Mesenchymal stem cell (in vitro differentiated cells and primary cell): ENCODE results near the gene ZNF521.
A peak's percentile ranks its signal among the peaks of the same experiment; 100 is the strongest.

Source experiments
- DNase-seq: peaks from one replicate; pipeline ENCODE4 v3.0.0-alpha.2; 2013
- H2AFZ ChIP-seq: one replicate; pipeline ENCODE4 v1.6.1; 2013; ENCODE audit warnings: low read depth, mild to moderate bottlenecking, control low read depth, inconsistent platforms, low read length, moderate library complexity
- H2AK5ac ChIP-seq: 2 replicates; pipeline ENCODE4 v1.6.1; 2013; ENCODE audit warnings: low read length, moderate library complexity, mild to moderate bottlenecking, inconsistent platforms; ENCODE audit not compliant: severe bottlenecking
- H2BK120ac ChIP-seq: one replicate; pipeline ENCODE4 v1.6.1; 2013; ENCODE audit warnings: low read depth, mild to moderate bottlenecking, inconsistent platforms, low read length, moderate library complexity
- H2BK12ac ChIP-seq, 2 experiments: one replicate each; pipeline ENCODE4 v1.6.1; 2013; ENCODE audit warnings: inconsistent platforms in 2 of 2, low read length in 2 of 2, mild to moderate bottlenecking in 2 of 2, moderate library complexity in 2 of 2, control low read depth in 1 of 2
- H2BK15ac ChIP-seq: one replicate; pipeline ENCODE4 v1.6.1; 2013; ENCODE audit warnings: mild to moderate bottlenecking, low read depth, inconsistent platforms; ENCODE audit not compliant: poor library complexity, severe bottlenecking
- H2BK5ac ChIP-seq: 2 replicates; pipeline ENCODE4 v1.6.1; 2013; ENCODE audit warnings: low read depth, mild to moderate bottlenecking, low read length, control low read depth, inconsistent platforms; ENCODE audit not compliant: poor library complexity, severe bottlenecking
- H3K14ac ChIP-seq, 2 experiments: one replicate each; pipeline ENCODE4 v1.6.1; 2013; ENCODE audit warnings: inconsistent platforms in 2 of 2, low read length in 2 of 2, control low read depth in 1 of 2, mild to moderate bottlenecking in 1 of 2, moderate library complexity in 1 of 2
- H3K18ac ChIP-seq, 2 experiments: one replicate each; pipeline ENCODE4 v1.6.1; 2013; ENCODE audit warnings: inconsistent platforms in 2 of 2, low read length in 2 of 2, control low read depth in 1 of 2, low read depth in 1 of 2, mild to moderate bottlenecking in 1 of 2
- H3K23ac ChIP-seq, 2 experiments: one replicate each; pipeline ENCODE4 v1.6.1; 2013; ENCODE audit warnings: inconsistent platforms in 2 of 2, low read length in 2 of 2, mild to moderate bottlenecking in 2 of 2, moderate library complexity in 2 of 2, control low read depth in 1 of 2
- H3K27ac ChIP-seq: 2 replicates; pipeline ENCODE4 v1.5.1; 2013; ENCODE audit warnings: mild to moderate bottlenecking, moderate library complexity, low read length, control low read depth, inconsistent platforms; ENCODE audit not compliant: poor library complexity, severe bottlenecking
- H3K27me3 ChIP-seq, 2 experiments: 2 replicates each; pipeline versions ENCODE4 v1.6.1 to v1.7.0; 2013; ENCODE audit warnings: low read length in 2 of 2, mild to moderate bottlenecking in 2 of 2, moderate library complexity in 2 of 2, control low read depth in 1 of 2, inconsistent platforms in 1 of 2; ENCODE audit not compliant: control insufficient read depth in 1 of 2, insufficient read depth in 1 of 2
- H3K36me3 ChIP-seq, 2 experiments: 2 replicates each; pipeline versions ENCODE4 v1.6.1 to v1.7.0; 2013; ENCODE audit warnings: low read length in 2 of 2, control low read depth in 1 of 2, inconsistent platforms in 1 of 2, low read depth in 1 of 2, mild to moderate bottlenecking in 1 of 2; ENCODE audit not compliant: insufficient read depth in 2 of 2, control insufficient read depth in 1 of 2
- H3K4ac ChIP-seq, 2 experiments: one replicate each; pipeline ENCODE4 v1.6.1; 2013; ENCODE audit warnings: inconsistent platforms in 2 of 2, low read length in 2 of 2, mild to moderate bottlenecking in 2 of 2, moderate library complexity in 2 of 2, control low read depth in 1 of 2, low read depth in 1 of 2
- H3K4me1 ChIP-seq: 2 replicates; pipeline ENCODE4 v1.6.1; 2013; ENCODE audit warnings: low read depth, low read length, control low read depth; ENCODE audit not compliant: control insufficient read depth, insufficient read depth
- H3K4me2 ChIP-seq: 2 replicates; pipeline ENCODE4 v1.6.1; 2013; ENCODE audit warnings: low read length, mild to moderate bottlenecking, inconsistent platforms; ENCODE audit not compliant: poor library complexity, severe bottlenecking
- H3K4me3 ChIP-seq, 2 experiments: 2 replicates each; pipeline versions ENCODE4 v1.5.1 to v1.7.0; 2013; ENCODE audit warnings: low read length in 2 of 2, mild to moderate bottlenecking in 2 of 2, control low read depth in 1 of 2, low read depth in 1 of 2; ENCODE audit not compliant: insufficient read depth in 1 of 2
- H3K79me1 ChIP-seq: replicated peaks from 2 replicates; pipeline ENCODE4 v1.6.1; 2013; ENCODE audit warnings: mild to moderate bottlenecking, control low read depth, low read length, inconsistent platforms; ENCODE audit not compliant: poor library complexity, severe bottlenecking
- H3K9ac ChIP-seq: 2 replicates; pipeline ENCODE4 v1.7.0; 2013; ENCODE audit warnings: mild to moderate bottlenecking, low read length, moderate library complexity
- H3K9me3 ChIP-seq: 2 replicates; pipeline ENCODE4 v1.7.0; 2013; ENCODE audit warnings: mild to moderate bottlenecking, low read length; ENCODE audit not compliant: control insufficient read depth
- H4K8ac ChIP-seq: one replicate; pipeline ENCODE4 v1.6.1; 2013; ENCODE audit warnings: inconsistent platforms, mild to moderate bottlenecking, low read length, moderate library complexity
- H4K91ac ChIP-seq: one replicate; pipeline ENCODE4 v1.6.1; 2013; ENCODE audit warnings: mild to moderate bottlenecking, low read length, inconsistent platforms
- WGBS: methylation state at CpG from one replicate; pipeline ENCODE4 v1.1.7; 2013; ENCODE audit warnings: mixed read lengths; 5-methylcytosine and 5-hydroxymethylcytosine counted together

Gene ZNF521

GRCh38 chr18:25353080-25353479 is 1.1 kb upstream of the ZNF521 start:
- Histone ChIP-seq H3K23ac (no peak overlapping the region), H3K14ac (no peak overlapping the region), H3K79me1 (no peaks in the 10 kb centered on the region), H3K4ac (no peak overlapping the region), H2AFZ (no peak overlapping the region), H3K9me3 (no peaks in the 10 kb centered on the region), H4K8ac (no peak overlapping the region), H3K4me3 (peak overlapping the region in 1 of 2 experiments; percentile 77), H2AK5ac (no peak overlapping the region), H3K9ac (peak overlapping the region; percentile 90), H2BK5ac (no peak overlapping the region), H3K4me1 (peaks cover 1% of the 10 kb centered on the region), H3K27me3 (no peaks in the 10 kb centered on the region), H4K91ac (no peak overlapping the region), H3K18ac (no peak overlapping the region), H2BK15ac (no peak overlapping the region), H2BK12ac (no peak overlapping the region), H2BK120ac (no peak overlapping the region), H3K4me2 (no peak overlapping the region), H3K27ac (no peak overlapping the region), H3K36me3 (no peaks in the 10 kb centered on the region)
- DNase-seq = no peak
- WGBS = 100% methylated on average over 2 of the region's 4 CpGs

- Histone ChIP-seq H2BK5ac (no peak overlapping the region), H3K9ac (peak overlapping the region; percentile 90), H3K27me3 (no peaks in the 10 kb centered on the region), H4K91ac (no peak overlapping the region), H3K18ac (no peak overlapping the region), H3K14ac (no peak overlapping the region), H3K9me3 (no peaks in the 10 kb centered on the region), H3K23ac (no peak overlapping the region), H2BK15ac (no peak overlapping the region), H3K27ac (peak overlapping the region; percentile 79), H3K4me2 (peak overlapping the region; percentile 68), H3K4me1 (peaks cover 1% of the 10 kb centered on the region), H3K4ac (no peak overlapping the region), H3K36me3 (no peaks in the 10 kb centered on the region), H2AFZ (no peak overlapping the region), H2BK120ac (no peak overlapping the region), H2BK12ac (no peak overlapping the region), H2AK5ac (no peak overlapping the region), H4K8ac (no peak overlapping the region), H3K79me1 (no peaks in the 10 kb centered on the region), H3K4me3 (peak overlapping the region in 1 of 2 experiments; percentile 77)
- WGBS = 0% methylated on average over 3 of the region's 6 CpGs
- DNase-seq = no peak
Measured at GRCh38 chr18:25352629-25353005, 651 bp upstream of the ZNF521 start.

- Histone ChIP-seq H3K18ac (peak overlapping the region; percentile 81 to 96), H2BK15ac (peak overlapping the region; percentile 83), H3K9ac (peak overlapping the region; percentile 99), H2AFZ (peak overlapping the region; percentile 6), H3K27me3 (no peaks in the 10 kb centered on the region), H2BK120ac (peak overlapping the region; percentile 99), H3K23ac (peak overlapping the region in 1 of 2 experiments; percentile 13), H3K4ac (peak overlapping the region; percentile 35 to 95), H3K79me1 (peaks cover 2% of the 10 kb centered on the region), H3K14ac (peak overlapping the region in 1 of 2 experiments; percentile 99), H2BK12ac (no peak overlapping the region), H4K91ac (no peak overlapping the region), H3K27ac (peak overlapping the region; percentile 97), H3K4me3 (peak overlapping the region; percentile 75 to 93), H2BK5ac (peak overlapping the region; percentile 94), H3K4me1 (peaks cover 1% of the 10 kb centered on the region), H2AK5ac (no peak overlapping the region), H3K9me3 (no peaks in the 10 kb centered on the region), H3K4me2 (peak overlapping the region; percentile 59), H3K36me3 (no peaks in the 10 kb centered on the region), H4K8ac (peak overlapping the region; percentile 77)
- peak; percentile 49 for DNase-seq
- 0% methylated on average over 9 of the region's 20 CpGs for WGBS
Measured at GRCh38 chr18:25351280-25351775, 638 bp downstream of the ZNF521 start.

- H2BK5ac ChIP-seq = peak overlapping the region; percentile 91
- peak overlapping the region; percentile 99 for H3K27ac ChIP-seq
- H3K9ac ChIP-seq = peak overlapping the region; percentile 99
- H3K14ac ChIP-seq = peak overlapping the region; percentile 57 to 99
- H3K36me3 ChIP-seq = no peaks in the 10 kb centered on the region
- peak overlapping the region; percentile 87 for H4K8ac ChIP-seq
- H3K4me3 ChIP-seq = peak overlapping the region; percentile 93 to 94
- peak overlapping the region; percentile 78 for H3K4me2 ChIP-seq
- H2BK120ac ChIP-seq = peak overlapping the region; percentile 97
- peak overlapping the region in 1 of 2 experiments; percentile 89 for H3K23ac ChIP-seq
- under 1% methylated on average over 40 of the region's 76 CpGs for WGBS
- H3K4me1 ChIP-seq = peaks cover 1% of the 10 kb centered on the region
- H3K4ac ChIP-seq = peak overlapping the region; percentile 64 to 99
- no peaks in the 10 kb centered on the region for H3K9me3 ChIP-seq
- no peak overlapping the region for H2AK5ac ChIP-seq
- DNase-seq = peak; percentile 70
- H2BK15ac ChIP-seq = peak overlapping the region; percentile 96
- peak overlapping the region; percentile 77 to 90 for H2BK12ac ChIP-seq
- H3K18ac ChIP-seq = peak overlapping the region; percentile 71 to 100
- H3K27me3 ChIP-seq = no peaks in the 10 kb centered on the region
- H3K79me1 ChIP-seq = peaks cover 2% of the 10 kb centered on the region
- H4K91ac ChIP-seq = peak overlapping the region; percentile 74
- H2AFZ ChIP-seq = peak overlapping the region; percentile 51
Measured at GRCh38 chr18:25350489-25351251, 1.3 kb downstream of the ZNF521 start.
